Psoas muscle (tissue), 8 donors: ENCODE measurements around the gene IP6K1. TPM values are rescaled to one million over a fixed set of nuclear protein-coding genes. Genes with fewer than 3 reads are reported as not detected.

ENCODE experiments used
- ATAC-seq, 4 donors: fragments of 200-7000 bp; cut with Tn5 transposase; one replicate each; pipeline ENCODE4 v1.9.1; 2020; ENCODE audit warnings: moderate library complexity in 3 of 4, mild to moderate bottlenecking in 2 of 4
- DNase-seq, 2 donors: peaks; one replicate each; pipeline ENCODE4 v3.0.0-alpha.2; 2020
- H3K27ac ChIP-seq: fragments of 200-600 bp; one replicate; pipeline ENCODE4 v1.8.0; 2022
- H3K27me3 ChIP-seq, 3 donors: fragments of 200-600 bp in 1 of 3; one replicate each; pipeline versions ENCODE4 v1.6.1 to v1.8.0; 2013 to 2022; ENCODE audit warnings: low read length in 2 of 3, mild to moderate bottlenecking in 2 of 3, moderate library complexity in 1 of 3; ENCODE audit not compliant: insufficient read depth in 3 of 3
- H3K36me3 ChIP-seq, 2 donors: fragments of 200-600 bp in 1 of 2; one replicate each; pipeline versions ENCODE4 v1.6.1 to v1.8.0; 2013 to 2022; ENCODE audit warnings: low read depth in 1 of 2, mild to moderate bottlenecking in 1 of 2, moderate library complexity in 1 of 2; ENCODE audit not compliant: insufficient read depth in 1 of 2
- H3K4me1 ChIP-seq: fragments of 200-600 bp; one replicate; pipeline ENCODE4 v1.8.0; 2022
- H3K4me3 ChIP-seq: fragments of 200-600 bp; one replicate; pipeline ENCODE4 v1.8.0; 2022; ENCODE audit warnings: mild to moderate bottlenecking
- H3K9me3 ChIP-seq: fragments of 200-600 bp; one replicate; pipeline ENCODE4 v1.8.0; 2022
- WGBS, 3 donors: extraction: QIAGEN DNeasy Blood & Tissue Kit; methylation state at CpG; one replicate each; pipeline versions ENCODE4 v1.1.6 to v1.1.7; 2013; 5-methylcytosine and 5-hydroxymethylcytosine counted together
- intact Hi-C, 2 donors: fragments of 100-400 bp; cut with DNase I; formaldehyde crosslinking; loops; one replicate each; pipeline versions ENCODE4 v1.11.0 to v1.14.2; 2022
- polyA plus RNA-seq, 3 donors: library from polyadenylated mRNA; stranded (reverse); fragments of 200-250 nt; gene quantifications; one replicate each; pipeline ENCODE4 v1.2.3, GENCODE V29; 2013
- total RNA-seq, 4 donors: library from RNA; stranded (reverse); fragmentation: NEBNext Ultra II Directional in 2 of 4; extraction: Animal tissue kit (Norgen Biotek cat#: 25700) in 2 of 4; gene quantifications; one replicate each; pipeline versions ENCODE4 v1.2.1 to v1.2.4, GENCODE V29; 2021 to 2023
- TF ChIP-seq, protein P1 (sequence below): fragments of 200-600 bp; IDR thresholded peaks from one replicate; pipeline ENCODE4 v1.8.0; 2022; ENCODE audit warnings: antibody characterized with exemption
- donor health status: healthy with polysubstance abuse.
- donor health status: DM: no; HTN: no; CAD: no; lungs with moderate emphysema.
- donor health status: Bipolar disorder and iron deficiency.
- donor health status: healthy.
- donor health status: DM: yes; HTN: yes; CAD: no.
- donor health status: DM: no; HTN: no; CAD: no.
- donor health status: DM: no; HTN: no; CAD: no.
- donor health status: DM: yes; HTN: yes; CAD: no.

The IP6K1 gene
- total and polyA plus RNA-seq, 7 donors, result 9.1 to 16.1 (median 12.3) TPM

- Histone ChIP-seq H3K27me3 (no peaks in the 10 kb centered on the region), H3K36me3 (no peaks in the 10 kb centered on the region), H3K27ac (no peak overlapping the region), H3K4me3 (no peak overlapping the region), H3K4me1 (peaks cover 5% of the 10 kb centered on the region), H3K9me3 (no peaks in the 10 kb centered on the region)
- 65 to 68% (median 67%) methylated on average over 9 of the region's 9 CpGs for WGBS, 3 donors
- no peak for DNase-seq
- ATAC-seq, result no peak
- TF ChIP-seq, protein P1, sequence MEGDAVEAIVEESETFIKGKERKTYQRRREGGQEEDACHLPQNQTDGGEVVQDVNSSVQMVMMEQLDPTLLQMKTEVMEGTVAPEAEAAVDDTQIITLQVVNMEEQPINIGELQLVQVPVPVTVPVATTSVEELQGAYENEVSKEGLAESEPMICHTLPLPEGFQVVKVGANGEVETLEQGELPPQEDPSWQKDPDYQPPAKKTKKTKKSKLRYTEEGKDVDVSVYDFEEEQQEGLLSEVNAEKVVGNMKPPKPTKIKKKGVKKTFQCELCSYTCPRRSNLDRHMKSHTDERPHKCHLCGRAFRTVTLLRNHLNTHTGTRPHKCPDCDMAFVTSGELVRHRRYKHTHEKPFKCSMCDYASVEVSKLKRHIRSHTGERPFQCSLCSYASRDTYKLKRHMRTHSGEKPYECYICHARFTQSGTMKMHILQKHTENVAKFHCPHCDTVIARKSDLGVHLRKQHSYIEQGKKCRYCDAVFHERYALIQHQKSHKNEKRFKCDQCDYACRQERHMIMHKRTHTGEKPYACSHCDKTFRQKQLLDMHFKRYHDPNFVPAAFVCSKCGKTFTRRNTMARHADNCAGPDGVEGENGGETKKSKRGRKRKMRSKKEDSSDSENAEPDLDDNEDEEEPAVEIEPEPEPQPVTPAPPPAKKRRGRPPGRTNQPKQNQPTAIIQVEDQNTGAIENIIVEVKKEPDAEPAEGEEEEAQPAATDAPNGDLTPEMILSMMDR, result no peak
- intact Hi-C loops, result no loop called here
Observed at GRCh38 chr3:49790626-49791411, 4.5 kb upstream of the IP6K1 start.

- Histone ChIP-seq H3K4me1 (peaks cover 19% of the 10 kb centered on the region), H3K36me3 (peaks cover 0 to 17% of the 10 kb centered on the region in 2 donors), H3K9me3 (no peaks in the 10 kb centered on the region), H3K27ac (no peak overlapping the region), H3K4me3 (no peak overlapping the region), H3K27me3 (no peaks in the 10 kb centered on the region)
- 92 to 100% (median 98%) methylated on average over 2 of the region's 2 CpGs for WGBS, 3 donors
- DNase-seq (no peak), ATAC-seq (no peak)
- intact Hi-C loops, result no loop called here
- TF ChIP-seq, protein P1, result no peak
Observed at GRCh38 chr3:49788056-49788455, 1.7 kb upstream of the IP6K1 start.

DNA sequence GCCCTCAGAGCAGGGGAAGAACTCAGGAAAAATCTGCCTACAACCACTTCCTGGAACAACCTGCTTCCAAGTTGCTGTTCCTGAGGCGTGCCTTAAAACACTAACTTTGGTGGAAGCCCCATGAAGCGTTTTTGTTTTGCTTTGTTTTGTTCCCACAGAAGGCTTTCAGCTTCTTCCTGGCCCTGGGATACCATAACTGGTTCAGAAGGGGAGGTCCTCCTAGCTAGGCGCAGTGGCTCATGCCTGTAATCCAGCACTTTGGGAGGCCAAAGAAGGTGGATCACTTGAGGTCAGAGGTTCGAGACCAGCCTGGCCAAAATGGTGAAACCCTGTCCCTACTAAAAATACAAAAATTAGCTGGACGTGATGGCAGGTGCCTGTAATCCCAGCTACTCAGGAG, 1.2 kb upstream of the IP6K1 start:
- ATAC-seq, result no peak
- no peak overlapping the region for H3K4me3 ChIP-seq
- 81 to 89% (median 85%) methylated on average over 5 of the region's 5 CpGs for WGBS, 3 donors
- peaks cover 0 to 19% of the 10 kb centered on the region in 2 donors for H3K36me3 ChIP-seq
- H3K27me3 ChIP-seq, result no peaks in the 10 kb centered on the region
- H3K27ac ChIP-seq, result peak overlapping the region; percentile 96
- TF ChIP-seq, protein P1, result no peak
- intact Hi-C loops, result no loop called here
- no peaks in the 10 kb centered on the region for H3K9me3 ChIP-seq
- no peak for DNase-seq
- H3K4me1 ChIP-seq, result peaks cover 19% of the 10 kb centered on the region

DNA sequence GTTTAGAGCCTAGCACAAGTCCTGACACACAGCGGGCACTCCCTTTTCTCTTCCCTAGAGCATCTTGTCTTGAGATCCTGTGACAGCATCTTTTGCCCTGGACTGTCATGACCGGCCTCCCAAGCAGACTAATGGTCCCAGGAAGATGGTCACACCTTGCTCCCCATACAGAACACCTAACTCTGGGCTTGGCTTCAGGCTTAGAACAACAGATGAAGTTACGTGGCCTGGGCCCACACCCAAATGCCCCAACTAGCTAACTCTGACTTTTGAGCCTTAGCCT, 781 bp upstream of the IP6K1 start:
- WGBS, 3 donors, result 66 to 72% (median 70%) methylated on average over 3 of the region's 3 CpGs
- Histone ChIP-seq H3K4me1 (peaks cover 19% of the 10 kb centered on the region), H3K9me3 (no peaks in the 10 kb centered on the region), H3K36me3 (peaks cover 0 to 23% of the 10 kb centered on the region in 2 donors), H3K27me3 (no peaks in the 10 kb centered on the region), H3K4me3 (peak overlapping the region; percentile 96), H3K27ac (peak overlapping the region; percentile 96)
- TF ChIP-seq, protein P1, result no peak
- no peak for ATAC-seq
- DNase-seq, result no peak
- intact Hi-C loops, result no loop called here
